Dermis microvascular lymphatic vessel endothelial cell (primary cell): ENCODE data around the gene RBM4B. TPM values are rescaled to one million over a fixed set of nuclear protein-coding genes. Genes with fewer than 3 reads are reported as not detected.

Experiments used
- DNase-seq, 2 donors: peaks; one replicate each; pipeline versions ENCODE4 v3.0.0 to v3.0.0-alpha.2; 2010; ENCODE audit warnings: low read depth in 2 of 2
- total RNA-seq: library from RNA; depleted of rRNA; stranded (reverse); fragments of >200 nt; gene quantifications from 2 replicates; pipeline ENCODE4 v1.2.1, GENCODE V29; 2014

The RBM4B gene
- total RNA-seq, 1 donor from 2014 or later = 18.4 TPM

- no peak for DNase-seq
Measured at GRCh38 chr11:66707486-66707885, 29.8 kb upstream of the RBM4B start.

DNA sequence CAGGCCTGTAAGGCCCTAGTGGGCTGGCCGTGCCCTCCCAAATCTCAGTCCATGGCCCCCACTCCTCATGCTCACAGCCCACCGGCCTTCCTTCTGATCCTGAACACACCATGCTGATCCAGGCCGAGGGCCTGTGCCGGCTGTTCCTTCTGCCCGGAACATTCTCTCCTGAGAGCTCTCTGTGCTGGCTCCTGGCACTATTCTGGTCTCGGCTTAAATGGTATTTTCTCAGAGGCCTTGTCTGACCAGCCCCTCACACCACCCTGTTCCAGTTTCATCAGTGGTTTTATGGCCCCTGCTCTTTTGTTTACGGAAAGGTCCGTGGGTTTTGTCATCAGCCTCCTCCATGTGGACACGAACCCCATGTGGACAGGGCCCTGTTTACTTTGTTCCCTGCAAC is 29.3 kb upstream of the RBM4B start:
- DNase-seq = no peak

- DNase-seq = no peak
Measured at GRCh38 chr11:66705587-66706335, 28.1 kb upstream of the RBM4B start.

DNA sequence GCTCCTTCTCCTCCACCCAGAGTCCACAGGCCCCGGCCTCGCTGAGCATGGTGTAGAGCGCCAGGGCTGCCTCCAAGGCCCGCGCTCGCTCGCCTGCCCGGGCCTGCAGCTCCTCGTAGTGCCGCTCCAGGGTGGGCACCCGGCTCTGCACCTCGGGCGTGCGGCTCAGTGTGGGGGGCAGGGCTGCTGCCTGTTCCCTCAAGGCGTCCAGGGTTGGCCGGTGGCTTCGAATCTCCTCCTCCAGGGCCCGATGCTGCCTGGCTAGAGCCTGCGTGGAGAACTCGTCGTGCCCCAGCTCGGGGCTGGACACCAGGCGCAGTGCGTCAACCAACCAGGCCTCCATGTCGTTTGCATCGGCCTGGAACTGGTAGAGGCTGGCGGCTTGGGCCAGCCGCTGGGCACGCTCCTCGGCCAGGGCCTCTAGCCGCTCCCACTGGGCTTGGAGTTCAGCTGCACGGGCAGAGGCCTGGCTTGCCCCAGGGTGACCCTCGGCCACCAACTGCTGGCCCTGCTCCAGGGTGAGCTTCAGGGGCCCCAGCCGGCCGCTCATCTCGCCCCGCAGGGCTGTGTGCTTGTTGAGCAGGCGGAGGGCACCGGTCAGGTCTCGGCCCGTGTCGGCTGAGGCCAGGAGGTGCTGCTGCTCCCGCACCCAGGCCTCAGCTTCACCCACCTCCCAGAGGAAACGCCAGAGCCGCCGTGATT is 27.1 kb upstream of the RBM4B start:
- DNase-seq = no peak

DNA sequence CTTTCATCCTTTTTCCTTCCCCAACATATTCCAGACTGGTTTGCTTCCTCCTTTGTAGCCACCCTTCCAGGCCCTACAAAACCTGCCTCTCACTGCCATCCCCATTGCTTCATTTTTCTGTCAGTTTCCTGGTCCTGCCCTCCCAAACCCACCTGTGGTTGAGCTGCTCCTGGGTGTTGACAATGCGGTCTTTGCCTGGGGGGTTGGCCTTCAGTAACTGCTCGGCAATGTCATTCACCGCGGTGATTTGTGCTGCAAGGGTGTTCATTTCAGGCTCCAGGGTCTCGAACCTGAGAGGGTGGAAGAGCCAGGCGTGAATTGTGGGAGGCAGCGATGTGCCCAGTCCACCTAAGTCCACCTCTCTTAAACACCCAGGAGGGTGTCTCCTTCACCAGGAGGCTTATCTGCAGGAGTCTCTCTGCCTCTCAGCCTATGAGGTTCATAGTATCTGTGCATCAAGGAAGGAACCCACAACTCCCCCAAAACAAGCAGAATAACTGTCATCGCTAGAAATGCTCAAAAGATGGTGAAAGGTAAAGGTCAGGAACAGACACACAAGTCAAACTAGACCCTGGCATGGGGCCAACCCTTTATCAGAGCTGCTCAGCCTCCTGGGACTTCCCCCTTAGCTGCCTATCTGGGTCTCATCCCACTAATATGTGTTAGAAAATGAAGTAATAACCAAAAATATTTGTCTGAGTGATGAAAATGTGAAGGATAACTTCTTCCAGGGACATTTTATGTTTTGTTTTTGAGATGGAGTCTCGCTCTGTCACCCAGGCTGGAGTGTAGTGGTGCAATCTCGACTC is 23.9 kb upstream of the RBM4B start:
- DNase-seq = peak; percentile 10 to 38

- DNase-seq = no peak
Measured at GRCh38 chr11:66700742-66701141, 23.1 kb upstream of the RBM4B start.

GRCh38 chr11:66700337-66700736 is 22.6 kb upstream of the RBM4B start:
- no peak for DNase-seq

GRCh38 chr11:66698491-66698890 is 20.8 kb upstream of the RBM4B start:
- DNase-seq = no peak

- DNase-seq = no peak
Measured at GRCh38 chr11:66697988-66698387, 20.3 kb upstream of the RBM4B start.

DNA sequence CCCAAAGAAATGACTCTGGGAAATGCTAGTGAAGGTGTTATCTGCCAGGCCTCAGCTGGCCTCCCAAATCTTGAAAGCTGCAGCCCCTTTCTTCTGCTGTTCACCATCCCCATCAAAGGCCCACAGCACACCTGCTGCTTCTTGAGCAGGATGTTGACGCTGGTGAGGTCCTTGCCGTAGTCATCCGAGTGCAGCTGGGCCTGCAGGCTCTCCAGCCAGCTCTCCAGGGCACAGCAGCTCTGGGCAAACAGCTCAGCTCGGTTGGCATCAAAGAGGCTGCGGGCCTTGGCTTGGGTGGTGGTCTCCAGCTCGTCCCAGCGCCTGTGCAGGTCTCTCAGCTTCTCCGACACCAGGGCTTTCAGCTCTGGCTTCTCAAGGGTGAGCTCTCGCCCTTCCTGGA is 18.5 kb upstream of the RBM4B start:
- DNase-seq = no peak

- peak; percentile 64 to 93 for DNase-seq
Measured at GRCh38 chr11:66694732-66695207, 17.1 kb upstream of the RBM4B start.

- DNase-seq = no peak
Measured at GRCh38 chr11:66694056-66694410, 16.3 kb upstream of the RBM4B start.

GRCh38 chr11:66693356-66694055 is 15.8 kb upstream of the RBM4B start:
- DNase-seq = no peak

DNA sequence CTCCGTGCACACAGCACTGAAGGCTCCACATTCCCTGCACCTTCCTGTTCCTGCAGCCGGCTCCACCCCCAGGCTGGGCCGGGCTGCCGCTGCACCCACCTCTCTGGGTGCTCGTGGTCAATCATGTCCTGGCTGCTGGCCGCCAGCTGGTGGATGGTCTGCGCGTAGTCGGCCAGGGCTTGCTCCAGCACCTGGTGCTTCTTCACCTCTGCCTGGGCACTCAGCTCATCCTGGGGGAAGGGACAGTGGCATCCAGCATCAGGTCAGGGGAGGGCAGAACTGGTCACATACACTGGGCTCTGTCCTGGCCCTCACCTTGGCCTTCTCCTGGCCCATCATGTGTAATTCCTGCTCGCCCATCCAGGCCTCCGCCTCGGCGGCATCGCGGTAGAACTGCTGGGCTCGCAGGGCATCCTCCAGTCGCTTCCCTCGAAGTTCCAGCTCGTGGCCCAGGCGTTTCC is 15.2 kb upstream of the RBM4B start:
- no peak for DNase-seq

DNA sequence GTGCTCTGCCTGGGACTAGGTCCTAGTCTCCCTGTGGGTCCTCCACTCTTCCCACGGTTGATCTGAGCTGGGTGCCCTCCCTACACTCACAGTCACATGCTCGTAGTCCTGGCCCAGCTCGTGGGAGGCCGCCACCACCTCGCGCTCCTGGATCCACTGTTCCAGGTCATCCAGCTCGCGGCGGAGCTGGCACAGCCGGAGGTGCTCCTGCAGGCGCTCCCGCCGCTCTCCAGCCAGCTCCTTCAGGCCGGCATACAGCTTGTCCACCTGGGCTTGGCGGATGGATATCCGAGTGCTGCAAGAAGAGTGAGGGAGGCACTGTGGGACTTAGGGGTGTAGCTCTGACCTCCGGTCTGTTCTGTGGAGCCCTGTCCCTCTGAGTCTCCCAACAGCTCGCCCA is 14.8 kb upstream of the RBM4B start:
- DNase-seq = no peak

DNA sequence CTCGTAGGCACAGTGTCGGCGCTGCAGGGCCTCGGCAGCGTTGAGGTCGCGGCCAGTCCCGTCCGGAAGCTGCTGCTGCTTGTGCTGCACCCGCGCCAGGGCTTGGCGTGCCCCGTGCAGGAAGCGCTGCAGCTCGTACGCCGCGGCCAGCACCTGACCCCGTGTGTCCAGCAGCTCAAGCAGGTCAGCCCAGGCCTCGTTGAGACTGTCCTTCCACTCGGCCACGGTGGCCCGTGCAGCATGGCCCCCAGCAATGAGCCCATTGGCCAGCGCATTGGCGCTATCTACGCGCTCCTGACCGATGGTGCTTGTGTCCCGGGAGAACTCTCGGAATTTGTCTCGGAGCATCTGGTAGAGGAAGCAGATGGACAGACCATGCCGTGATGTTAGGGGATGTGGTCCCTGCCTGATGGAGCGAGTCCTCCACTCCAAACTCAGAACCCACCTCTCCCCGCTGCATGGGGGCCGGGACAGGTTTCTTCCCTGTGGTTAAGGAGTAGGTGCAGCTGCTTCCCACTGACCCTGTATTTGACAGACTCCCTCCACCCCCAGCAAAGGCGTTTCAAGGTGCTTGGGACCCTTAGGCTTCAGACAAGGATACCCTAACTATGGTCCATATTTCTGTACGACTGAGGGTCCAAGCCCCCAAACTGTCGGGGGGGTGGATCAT is 13.8 kb upstream of the RBM4B start:
- DNase-seq = no peak

- no peak for DNase-seq
Measured at GRCh38 chr11:66689661-66690590, 12.2 kb upstream of the RBM4B start.

GRCh38 chr11:66688561-66689534 is 11.2 kb upstream of the RBM4B start:
- DNase-seq = no peak

DNA sequence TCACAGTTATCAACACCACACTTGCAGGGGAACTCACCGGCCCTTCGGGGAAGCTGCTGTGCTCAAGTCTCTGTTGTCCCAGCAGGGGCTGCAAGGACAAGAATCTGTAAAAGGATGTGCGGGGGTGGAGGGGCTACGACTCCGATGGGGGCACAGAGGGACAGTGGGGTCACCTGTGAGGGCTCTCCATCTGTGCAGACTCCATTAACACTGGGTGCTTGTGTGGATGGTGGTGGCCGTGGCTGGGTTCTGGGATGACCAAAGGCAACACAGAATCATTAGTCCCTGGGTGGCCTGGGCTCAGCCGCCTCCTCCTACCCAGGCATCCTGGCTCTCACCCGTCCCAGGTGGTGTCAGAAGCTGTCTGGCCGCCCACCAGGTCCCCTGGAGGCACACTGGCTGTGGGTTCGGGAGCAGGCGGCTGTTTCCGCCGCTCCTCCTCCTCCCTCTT is 10.2 kb upstream of the RBM4B start:
- DNase-seq = no peak
